HG02610 (cell line): ENCODE data around the gene SSR2.
"Not testable (repeated sequence)": the region's sequence is repeated elsewhere in the genome, so short reads cannot be mapped to it uniquely, and the experiment has no call there.

Experiments used
- ATAC-seq: cut with Tn5 transposase; IDR thresholded peaks from one replicate; pipeline ENCODE4 v1.9.1; 2021; ENCODE audit warnings: mild to moderate bottlenecking, moderate library complexity; ENCODE audit not compliant: unreplicated experiment

The SSR2 gene

GRCh38 chr1:155999964-156000363 lies 20.8 kb downstream of the SSR2 start:
- no peak for ATAC-seq

GRCh38 chr1:155996166-155996565 lies 24.6 kb downstream of the SSR2 start:
- ATAC-seq, result no peak

GRCh38 chr1:155993595-155993994 lies 27.2 kb downstream of the SSR2 start:
- ATAC-seq, result no peak

- peak; percentile 28 for ATAC-seq
Measured at GRCh38 chr1:155990005-155990739, 30.6 kb downstream of the SSR2 start.

- peak; percentile 69 for ATAC-seq
Measured at GRCh38 chr1:155989242-155990004, 31.3 kb downstream of the SSR2 start.

GRCh38 chr1:155984903-155985645 lies 35.7 kb downstream of the SSR2 start:
- ATAC-seq, result not testable (repeated sequence)

- ATAC-seq, result no peak
Measured at GRCh38 chr1:155984341-155984740, 36.4 kb downstream of the SSR2 start.

- ATAC-seq, result no peak
Measured at GRCh38 chr1:155983191-155984024, 37.3 kb downstream of the SSR2 start.

- no peak for ATAC-seq
Measured at GRCh38 chr1:155982106-155982505, 38.6 kb downstream of the SSR2 start.

- no peak for ATAC-seq
Measured at GRCh38 chr1:155981266-155982088, 39.3 kb downstream of the SSR2 start.

GRCh38 chr1:155979597-155980343 lies 41.0 kb downstream of the SSR2 start:
- ATAC-seq, result no peak

- no peak for ATAC-seq
Measured at GRCh38 chr1:155978973-155979429, 41.8 kb downstream of the SSR2 start.

GRCh38 chr1:155978325-155978972 lies 42.3 kb downstream of the SSR2 start, which contains the start of gene ARHGEF2:
TSS of gene ARHGEF2 (minus strand) at chr1:155978547. CDS start at chr1:155978427, 120 bp downstream.
- peak; percentile 48 for ATAC-seq

GRCh38 chr1:155977690-155978324 lies 42.9 kb downstream of the SSR2 start:
- peak; percentile 25 for ATAC-seq

GRCh38 chr1:155976913-155977689 lies 43.6 kb downstream of the SSR2 start:
- ATAC-seq, result no peak

GRCh38 chr1:155976062-155976912 lies 44.5 kb downstream of the SSR2 start:
- no peak for ATAC-seq
